Measurements from ENCODE around the gene ZBTB26.
A peak's percentile ranks its signal among the peaks of the same experiment; 100 is the strongest.

Gene ZBTB26

DNA sequence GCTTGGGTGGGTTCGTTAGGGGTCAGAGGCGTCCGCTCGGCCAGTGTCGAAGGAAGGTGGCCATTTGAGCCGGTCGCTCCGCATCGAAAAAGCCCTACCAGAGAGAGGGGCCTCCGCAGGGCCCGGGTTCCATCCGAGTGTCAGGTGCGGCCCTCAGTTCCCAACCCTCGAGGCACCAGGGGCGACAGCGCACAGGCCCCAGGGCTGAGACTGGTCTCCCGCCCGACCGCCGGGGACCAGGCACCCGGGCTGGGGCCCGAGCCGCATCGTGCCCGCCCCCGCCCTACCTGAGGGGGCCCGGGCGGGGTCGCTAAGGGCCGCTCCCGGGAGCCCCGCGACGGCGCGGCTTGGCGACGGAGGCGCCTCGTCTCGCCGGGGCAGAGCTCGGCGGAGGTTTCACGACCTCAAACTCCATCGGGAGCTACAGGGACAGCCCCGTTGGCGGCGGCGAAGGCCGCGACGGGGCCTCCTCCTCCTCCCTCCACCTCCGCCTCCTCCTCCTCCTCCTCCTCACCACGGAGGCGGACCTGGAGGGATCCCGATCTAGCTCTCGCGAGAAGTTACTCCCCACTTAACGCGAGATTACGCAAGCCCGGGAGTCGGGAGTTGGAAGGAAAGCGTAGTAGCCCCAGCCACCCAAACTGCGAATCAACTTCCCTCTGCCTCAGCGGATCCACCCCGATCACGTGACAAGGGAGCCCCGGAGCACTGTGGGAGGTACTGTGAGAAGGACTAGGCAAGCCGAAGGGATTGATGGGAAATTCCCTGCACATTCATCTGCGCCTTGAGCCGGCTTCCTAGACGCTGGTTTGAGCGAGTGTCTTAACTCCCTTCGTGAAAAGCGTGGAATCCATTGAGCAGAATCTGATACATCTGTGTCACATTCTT, 26.2 kb downstream of the ZBTB26 start, which contains the start of gene RC3H2:
Gene RC3H2 (minus strand): TSS at position 537 of the 888 bp plus-strand sequence. CDS start 7,850 bp downstream, outside the sequence.
- TF ChIP-seq, protein P1, sequence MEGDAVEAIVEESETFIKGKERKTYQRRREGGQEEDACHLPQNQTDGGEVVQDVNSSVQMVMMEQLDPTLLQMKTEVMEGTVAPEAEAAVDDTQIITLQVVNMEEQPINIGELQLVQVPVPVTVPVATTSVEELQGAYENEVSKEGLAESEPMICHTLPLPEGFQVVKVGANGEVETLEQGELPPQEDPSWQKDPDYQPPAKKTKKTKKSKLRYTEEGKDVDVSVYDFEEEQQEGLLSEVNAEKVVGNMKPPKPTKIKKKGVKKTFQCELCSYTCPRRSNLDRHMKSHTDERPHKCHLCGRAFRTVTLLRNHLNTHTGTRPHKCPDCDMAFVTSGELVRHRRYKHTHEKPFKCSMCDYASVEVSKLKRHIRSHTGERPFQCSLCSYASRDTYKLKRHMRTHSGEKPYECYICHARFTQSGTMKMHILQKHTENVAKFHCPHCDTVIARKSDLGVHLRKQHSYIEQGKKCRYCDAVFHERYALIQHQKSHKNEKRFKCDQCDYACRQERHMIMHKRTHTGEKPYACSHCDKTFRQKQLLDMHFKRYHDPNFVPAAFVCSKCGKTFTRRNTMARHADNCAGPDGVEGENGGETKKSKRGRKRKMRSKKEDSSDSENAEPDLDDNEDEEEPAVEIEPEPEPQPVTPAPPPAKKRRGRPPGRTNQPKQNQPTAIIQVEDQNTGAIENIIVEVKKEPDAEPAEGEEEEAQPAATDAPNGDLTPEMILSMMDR (IDR thresholded peaks at IDR 0.05; ENCODE audit: low read depth, low read length, missing control alignments), result no peak
- peak; percentile 99 for DNase-seq (ENCODE audit: low read depth)

DNA sequence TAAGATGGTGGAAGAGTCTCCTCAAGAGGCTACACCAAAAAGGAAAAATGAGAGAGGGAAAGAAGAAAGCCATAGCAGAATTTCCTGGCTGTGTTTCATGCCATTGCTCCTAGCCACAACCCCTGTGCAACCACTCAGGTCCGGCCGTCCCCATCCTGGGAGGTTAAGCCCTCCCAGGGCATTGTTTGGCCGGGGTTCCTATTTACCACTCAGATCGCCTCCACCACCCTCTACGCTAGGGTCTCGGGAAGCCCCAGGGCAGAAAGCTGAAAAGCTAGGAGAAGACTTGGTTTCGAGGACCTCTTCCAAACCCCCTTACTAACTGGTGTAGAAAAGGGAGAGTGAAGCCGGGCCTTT, 26.9 kb downstream of the ZBTB26 start:
- H3K4me3 ChIP-seq (ENCODE audit: low read depth, low read length), result peak overlapping the region; percentile 75
- DNase-seq (ENCODE audit: low read depth), result no peak
- TF ChIP-seq, protein P1 (IDR thresholded peaks at IDR 0.05; ENCODE audit: low read depth, low read length, missing control alignments), result no peak

More for the DNA sequence above, 26.2 kb downstream of the ZBTB26 start, which contains the start of gene RC3H2:
- peak within 1 kb of the TSS; percentile 75 for H3K4me3 ChIP-seq (ENCODE audit: low read depth, low read length)

DNA sequence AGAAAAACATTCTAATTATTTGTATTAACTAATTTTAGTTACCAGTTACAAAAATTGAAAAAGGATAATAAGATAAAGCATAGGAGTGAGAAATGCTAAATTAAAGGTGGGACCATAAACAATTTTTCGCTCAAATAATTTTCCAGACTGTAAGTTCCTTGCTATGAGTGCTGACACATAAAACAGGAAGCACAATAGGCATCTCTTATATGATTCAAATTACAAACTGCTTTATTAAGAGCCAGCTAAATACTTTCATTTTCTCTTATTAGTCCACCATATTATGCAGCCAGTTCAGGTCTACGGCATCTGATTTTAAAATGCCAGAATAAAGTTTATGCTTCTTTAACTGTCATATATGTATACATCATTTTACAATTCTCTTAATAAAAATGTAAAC, 30.5 kb downstream of the ZBTB26 start:
- TF ChIP-seq, protein P1 (IDR thresholded peaks at IDR 0.05; ENCODE audit: low read depth, low read length, missing control alignments), result no peak
- no peak for DNase-seq (ENCODE audit: low read depth)
- H3K4me3 ChIP-seq (ENCODE audit: low read depth, low read length), result peak overlapping the region; percentile 45

DNA sequence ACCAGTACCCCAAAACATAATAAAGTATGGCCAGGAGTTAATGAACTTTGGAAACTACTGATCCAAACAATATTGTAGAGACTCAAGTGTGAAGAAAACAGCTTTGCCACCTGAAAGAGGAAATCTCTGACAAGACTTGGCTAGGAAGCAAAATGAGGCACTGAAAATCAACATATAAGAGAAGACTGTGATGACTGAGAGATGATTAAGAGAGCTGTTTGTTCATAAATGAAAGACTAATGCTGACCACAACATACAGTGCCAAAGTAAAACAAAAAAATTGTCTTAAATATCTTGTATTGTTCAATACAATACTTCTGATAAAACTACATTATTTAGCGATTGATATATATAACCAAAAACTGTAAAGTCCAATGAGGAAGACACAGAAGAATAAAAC, 33.3 kb downstream of the ZBTB26 start:
- DNase-seq (ENCODE audit: low read depth), result no peak
- no peak overlapping the region for H3K4me3 ChIP-seq (ENCODE audit: low read depth, low read length)
- TF ChIP-seq, protein P1 (IDR thresholded peaks at IDR 0.05; ENCODE audit: low read depth, low read length, missing control alignments), result no peak

DNA sequence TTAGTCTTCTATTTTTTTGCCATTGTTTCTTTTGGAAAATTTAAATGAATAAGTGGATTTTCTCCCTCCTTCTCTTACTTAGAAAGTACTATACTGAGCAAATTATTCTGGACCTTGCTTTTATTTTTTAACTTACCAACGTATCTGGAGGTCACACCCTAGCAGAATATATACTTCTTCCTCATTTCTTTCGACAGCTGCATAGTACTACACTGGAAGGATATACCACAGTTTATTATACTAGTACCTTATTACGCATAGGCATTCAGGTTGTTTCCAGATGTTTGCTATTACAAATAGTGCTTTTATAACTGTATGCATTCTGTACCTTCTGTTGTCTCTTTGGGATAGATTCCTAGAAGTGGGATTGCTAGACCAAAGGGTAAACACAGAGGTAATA, 42.8 kb downstream of the ZBTB26 start:
- H3K4me3 ChIP-seq (ENCODE audit: low read depth, low read length), result no peak overlapping the region
- DNase-seq (ENCODE audit: low read depth), result no peak
- TF ChIP-seq, protein P1 (IDR thresholded peaks at IDR 0.05; ENCODE audit: low read depth, low read length, missing control alignments), result no peak

DNA sequence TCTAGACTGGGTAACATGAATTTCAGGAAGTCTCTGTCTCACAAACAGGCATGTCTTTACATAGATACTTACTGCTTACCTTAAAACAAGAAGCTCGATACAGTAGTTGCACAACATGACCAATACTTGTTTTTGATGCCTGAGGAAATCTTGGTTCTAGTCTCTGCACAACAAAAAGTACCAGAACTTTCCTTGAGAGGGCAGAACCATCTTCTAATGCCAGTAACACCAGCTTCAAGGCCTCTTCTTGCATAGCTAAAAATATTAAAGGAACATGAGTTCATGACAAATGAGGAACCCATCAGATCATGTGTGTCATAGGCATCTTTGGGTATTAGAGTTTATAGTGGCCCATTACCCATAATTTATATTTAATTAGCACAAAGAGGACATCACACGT, 48.2 kb downstream of the ZBTB26 start:
- no peak overlapping the region for H3K4me3 ChIP-seq (ENCODE audit: low read depth, low read length)
- DNase-seq (ENCODE audit: low read depth), result no peak
- TF ChIP-seq, protein P1 (IDR thresholded peaks at IDR 0.05; ENCODE audit: low read depth, low read length, missing control alignments), result no peak

Measured in GM12864 (cell line).